HG02885 (cell line): ENCODE results near the gene ANKRD37.

ENCODE experiments used
- ATAC-seq: cut with Tn5 transposase; IDR thresholded peaks from one replicate; pipeline ENCODE4 v1.9.1; 2021; ENCODE audit warnings: mild to moderate bottlenecking; ENCODE audit not compliant: unreplicated experiment, poor library complexity

ANKRD37 gene

DNA sequence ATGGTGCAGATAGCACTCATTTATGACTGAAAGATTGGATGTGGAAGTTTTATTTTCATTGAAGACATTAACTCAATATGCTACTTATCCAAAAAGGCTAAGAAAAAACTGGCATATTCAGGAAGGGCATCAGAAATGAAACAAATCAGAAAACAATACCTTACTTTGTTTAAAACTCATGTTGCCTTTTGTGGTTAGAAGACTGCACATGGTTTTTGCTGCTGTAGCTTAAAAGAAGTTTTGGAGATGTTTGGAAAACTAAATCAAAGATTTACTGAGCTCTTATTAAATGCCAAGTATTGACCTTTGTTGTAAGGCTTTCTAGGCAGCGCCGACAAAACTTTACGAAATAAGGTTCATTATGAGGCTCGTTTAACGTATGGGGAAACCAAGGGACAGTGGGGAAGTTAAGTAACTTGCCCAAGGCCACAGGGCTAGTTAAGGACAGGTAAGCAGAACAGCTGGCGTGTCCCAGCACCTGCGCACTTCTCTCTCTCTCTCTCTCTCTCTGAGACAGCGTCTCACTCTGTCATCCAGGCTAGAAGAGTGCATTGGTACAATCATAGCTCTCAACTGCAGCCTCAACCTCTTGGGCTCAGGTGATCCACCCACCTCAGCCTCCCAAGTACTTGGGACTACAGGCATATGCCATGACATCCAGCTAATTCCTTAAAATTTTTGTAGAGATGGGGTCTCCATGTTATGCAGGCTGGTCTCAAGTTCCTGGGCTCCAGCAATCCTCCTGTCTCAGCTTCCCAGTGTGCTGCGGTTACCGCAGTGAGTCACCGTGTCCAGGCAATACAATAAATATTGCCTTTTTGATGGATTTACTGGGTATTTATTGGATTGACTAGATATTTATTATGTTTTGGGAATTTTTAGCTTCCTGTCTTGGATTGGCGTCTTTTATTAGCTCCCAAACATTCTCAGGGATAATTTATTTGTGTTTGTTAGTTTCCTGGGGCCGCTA is 17.0 kb upstream of the ANKRD37 start:
- ATAC-seq: no peak

DNA sequence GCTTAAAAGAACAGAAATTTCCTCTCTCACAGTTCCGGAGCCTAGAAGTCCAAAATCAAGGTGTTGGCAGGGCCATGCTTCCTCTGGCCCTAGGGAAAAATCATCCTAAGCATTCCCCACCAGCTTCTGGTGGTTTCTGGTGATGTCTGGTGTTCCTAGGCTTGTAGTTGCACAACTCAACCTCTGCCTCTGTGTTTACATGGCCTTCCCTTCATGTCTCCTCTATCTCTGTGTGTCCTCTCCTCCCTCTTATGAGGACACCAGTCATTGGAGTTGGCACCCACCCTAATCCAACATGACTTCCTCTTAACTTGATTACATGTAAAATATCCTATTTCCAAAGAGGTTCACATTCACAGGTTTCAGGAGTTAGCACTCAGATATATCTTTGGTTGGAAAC is 16.3 kb upstream of the ANKRD37 start:
- no peak for ATAC-seq

DNA sequence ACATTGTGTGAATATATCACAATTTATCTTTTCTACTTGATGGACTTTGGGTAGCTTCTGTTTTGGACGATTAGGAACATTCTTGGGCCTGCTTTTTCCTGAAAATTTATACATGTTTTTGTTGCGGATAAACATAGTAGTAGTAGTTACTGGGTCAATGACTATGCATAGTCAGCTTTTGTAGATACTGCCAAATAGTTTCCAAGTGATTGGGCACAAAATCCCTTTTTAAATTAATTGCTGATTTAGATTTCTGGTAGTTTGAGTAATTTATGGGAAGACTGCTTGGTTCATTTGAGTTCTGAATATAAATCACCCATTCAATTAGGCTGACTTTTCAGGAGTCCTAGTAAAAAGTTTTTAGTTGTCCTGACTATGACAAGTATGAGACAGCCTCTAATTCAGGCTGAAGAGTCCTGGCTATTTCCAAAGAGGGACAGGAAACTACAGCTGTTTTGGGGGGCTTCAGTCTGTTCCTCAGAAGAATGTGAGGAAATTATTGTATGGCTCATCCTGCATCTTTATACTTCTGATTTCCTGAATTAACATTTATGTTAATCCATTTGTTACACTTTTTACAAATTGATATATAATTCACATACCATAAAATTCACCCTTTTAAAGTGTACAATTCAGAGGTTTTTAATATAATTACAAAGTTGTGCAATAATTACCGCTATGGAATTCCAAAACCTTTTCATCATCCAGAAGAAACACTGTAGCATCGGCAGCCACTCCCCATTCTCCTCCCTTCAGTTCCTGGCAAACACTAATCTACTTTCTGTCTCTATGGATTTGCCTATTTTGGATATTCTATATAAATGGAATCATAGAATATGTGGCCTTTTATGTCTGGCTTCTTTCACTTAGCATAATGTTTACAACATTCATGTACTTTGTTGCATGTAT is 15.1 kb upstream of the ANKRD37 start:
- no peak for ATAC-seq

DNA sequence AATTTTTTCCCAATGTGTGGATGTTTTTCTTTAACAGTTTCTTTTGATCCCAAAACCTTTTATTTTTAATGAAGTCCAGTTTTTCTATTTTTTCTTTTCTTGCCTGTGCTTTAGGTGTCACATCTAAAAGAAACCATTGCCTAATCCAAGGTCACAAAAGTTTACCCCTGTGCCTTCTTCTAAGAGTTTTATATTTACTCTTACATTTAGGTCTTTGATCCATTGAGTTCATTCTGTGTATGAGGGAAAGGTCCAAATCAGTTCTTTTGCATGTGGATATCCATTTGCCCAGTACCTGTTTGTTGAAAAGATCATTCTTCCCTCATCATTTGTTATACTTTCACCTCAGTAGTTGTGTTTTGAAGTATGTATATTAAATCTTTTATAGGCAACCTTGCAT is 13.9 kb upstream of the ANKRD37 start:
- ATAC-seq: no peak

DNA sequence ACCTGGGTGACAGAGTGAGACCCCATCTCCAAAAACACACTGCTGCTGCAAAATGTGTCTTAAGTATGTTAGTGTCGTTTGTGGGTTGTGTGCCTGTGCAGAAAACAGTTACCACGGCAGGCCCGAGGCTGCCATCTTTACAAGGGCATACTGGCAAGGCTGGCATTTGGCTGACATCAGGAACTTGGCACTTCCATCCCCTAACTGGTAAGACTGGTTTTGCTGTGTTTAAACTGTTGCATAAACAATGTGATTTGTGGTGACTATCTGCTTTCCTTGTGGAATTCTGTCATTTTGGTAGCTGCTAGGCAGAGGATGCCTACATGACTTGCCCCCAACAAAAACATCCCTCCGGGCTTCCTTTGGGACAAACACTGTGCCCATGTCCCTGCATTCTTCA is 13.2 kb upstream of the ANKRD37 start:
- no peak for ATAC-seq

DNA sequence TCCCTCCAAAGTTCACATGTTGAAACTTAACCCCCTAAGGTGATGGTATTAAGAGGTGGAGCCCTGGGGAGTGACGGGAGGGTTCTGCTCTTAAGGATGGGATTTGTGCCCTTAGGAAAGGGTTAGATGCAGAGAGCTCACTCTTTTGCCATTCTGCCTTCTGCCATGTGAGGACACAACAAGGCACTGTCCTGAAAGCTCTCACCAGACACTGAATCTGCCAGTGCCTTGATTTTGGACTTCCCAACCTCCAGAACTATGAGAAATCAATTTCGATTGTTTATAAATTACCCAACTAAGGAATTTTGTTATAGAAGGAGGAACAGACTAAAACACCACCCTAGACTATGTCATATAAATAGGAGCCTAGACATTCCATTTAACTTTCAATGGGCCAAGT is 12.6 kb upstream of the ANKRD37 start:
- ATAC-seq: no peak

DNA sequence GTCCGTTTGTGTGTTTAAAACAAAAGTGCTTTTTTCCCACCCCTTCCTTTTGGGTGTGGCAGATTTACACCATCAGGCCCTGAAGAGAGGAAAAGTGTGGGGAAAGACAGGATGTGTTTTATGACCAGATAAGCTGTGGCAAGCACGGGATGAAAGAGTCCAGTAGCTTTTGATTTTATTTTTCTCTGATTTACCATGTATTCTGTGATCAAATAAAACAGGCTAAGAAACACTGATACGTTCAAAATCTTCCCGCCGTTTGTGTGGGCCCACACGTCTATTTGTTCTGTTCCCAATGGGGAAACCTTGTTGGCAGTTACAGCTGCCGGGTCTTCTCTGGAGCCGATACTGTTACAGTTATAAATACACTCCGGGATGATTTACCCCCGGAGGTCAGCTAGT is 11.7 kb upstream of the ANKRD37 start:
- no peak for ATAC-seq

DNA sequence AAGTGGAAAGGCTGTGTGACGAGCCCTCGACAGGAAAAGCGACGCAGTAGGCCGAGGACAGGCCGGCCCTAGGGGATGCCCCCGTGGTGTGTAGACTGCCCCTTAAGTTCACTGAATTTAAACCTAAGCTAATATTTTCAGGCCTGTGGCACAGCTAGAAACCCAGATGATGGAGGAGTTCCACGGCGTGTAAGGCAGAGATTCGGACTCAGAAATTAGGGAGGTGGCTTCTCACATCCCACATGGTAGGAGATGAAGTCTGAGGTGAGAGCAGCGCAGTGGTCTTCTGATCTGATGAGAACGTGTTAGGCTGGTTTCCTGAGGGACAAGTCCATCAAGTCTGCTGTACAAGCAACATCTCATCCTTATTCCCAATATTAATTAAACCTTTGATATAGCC is 8.7 kb upstream of the ANKRD37 start:
- no peak for ATAC-seq

DNA sequence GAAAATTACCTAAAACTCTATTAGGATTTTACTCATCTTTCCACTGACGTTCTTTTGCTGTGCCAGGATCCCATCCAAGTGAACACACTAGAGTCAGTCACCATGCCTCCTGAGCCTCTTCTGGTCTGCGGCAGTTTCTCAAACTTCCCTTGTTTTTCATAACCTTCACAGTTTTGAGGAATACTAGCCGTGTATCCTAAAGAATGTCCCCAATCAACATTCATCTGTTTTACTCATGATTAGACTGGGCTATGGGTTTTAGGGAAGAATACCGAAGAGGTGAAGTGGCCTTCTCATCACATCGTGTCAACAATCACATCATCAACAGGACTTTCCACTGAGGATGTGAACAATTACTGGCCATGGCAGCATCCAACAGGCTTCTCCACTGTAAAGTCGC is 5.7 kb upstream of the ANKRD37 start:
- ATAC-seq: no peak

DNA sequence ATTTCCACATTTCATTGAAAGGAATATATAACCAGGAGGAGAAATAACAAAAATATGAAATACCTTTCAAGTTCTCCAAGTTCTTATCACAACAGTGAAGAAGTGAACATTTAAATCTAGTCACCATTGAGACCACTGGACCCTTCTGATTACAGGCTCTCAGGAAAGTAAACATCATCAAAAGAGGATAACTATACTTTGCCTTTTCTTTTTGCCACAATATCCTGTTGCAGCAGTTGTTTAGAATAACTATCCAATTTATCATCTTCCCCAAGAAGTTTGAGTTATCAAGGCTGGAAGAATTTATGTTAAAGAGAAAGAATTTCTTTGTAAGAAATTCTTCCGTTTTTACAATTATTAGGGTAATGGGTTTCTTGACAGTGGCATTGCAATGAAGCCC is 4.5 kb upstream of the ANKRD37 start:
- no peak for ATAC-seq

DNA sequence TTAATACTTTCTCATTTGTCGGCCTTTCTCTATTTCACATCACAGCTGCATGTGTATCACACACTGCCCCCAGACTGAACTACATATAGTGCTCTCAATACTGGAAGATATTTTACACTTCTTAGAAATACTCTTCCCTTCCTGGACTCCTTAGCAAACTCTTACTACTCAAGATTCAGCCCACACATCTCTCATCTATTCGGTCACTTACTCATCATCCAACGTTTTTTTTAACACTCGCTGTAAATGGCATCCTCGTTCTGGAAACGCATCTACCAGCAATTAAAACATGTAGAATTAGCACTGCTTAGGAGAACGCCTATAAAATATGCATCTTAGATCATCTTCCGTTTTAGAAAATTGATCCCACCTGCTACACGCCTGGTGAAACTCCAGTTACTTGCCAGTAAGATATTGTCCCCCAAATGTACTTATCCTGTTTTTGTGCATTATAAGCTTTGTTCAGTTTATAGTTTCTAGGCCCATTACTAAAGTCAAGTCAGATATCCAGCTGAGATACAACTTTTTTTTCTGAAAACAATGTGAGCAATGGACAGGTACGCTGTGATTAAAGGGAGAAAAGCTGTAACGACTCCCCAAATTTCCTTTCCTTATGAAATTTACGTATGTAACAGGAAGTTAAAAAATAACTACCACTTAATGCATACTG is 1.9 kb upstream of the ANKRD37 start:
- no peak for ATAC-seq

DNA sequence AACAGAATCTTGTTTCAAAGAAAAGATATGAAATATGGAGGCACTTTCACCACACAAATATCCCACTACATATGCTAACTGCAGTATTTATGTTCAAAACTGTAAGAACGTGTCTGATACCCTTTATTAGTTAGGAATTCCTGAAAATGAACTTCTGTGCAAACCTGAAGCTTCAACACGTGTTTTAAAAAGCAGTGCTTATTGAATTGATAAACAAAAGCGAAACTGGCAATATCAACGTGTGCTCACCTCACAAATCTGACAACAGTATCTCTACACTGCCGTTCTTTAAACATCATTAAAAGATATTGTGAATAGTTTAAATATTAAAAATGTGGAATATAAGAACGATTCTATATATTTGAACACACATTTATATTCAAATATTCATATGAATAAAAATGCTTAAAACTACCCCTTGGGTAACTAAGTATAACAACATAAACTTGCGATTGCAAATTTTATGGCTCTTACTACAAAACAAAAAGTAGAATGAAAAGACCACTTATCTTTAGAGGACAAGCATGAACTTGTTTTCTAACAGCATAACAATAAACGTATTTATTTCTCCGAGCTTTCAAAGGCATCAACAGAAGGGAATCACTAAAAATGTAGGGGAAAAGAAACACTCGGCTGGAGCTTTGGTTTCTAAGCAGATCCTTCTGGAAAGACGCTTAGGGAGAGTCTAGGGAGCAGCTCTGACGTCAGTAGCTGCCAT is 1.2 kb upstream of the ANKRD37 start, which contains the start of gene LRP2BP:
LRP2BP (minus strand) TSS at position 687 of the 718 bp plus-strand sequence. CDS start 17,738 bp downstream, outside the sequence.
- ATAC-seq: no peak

DNA sequence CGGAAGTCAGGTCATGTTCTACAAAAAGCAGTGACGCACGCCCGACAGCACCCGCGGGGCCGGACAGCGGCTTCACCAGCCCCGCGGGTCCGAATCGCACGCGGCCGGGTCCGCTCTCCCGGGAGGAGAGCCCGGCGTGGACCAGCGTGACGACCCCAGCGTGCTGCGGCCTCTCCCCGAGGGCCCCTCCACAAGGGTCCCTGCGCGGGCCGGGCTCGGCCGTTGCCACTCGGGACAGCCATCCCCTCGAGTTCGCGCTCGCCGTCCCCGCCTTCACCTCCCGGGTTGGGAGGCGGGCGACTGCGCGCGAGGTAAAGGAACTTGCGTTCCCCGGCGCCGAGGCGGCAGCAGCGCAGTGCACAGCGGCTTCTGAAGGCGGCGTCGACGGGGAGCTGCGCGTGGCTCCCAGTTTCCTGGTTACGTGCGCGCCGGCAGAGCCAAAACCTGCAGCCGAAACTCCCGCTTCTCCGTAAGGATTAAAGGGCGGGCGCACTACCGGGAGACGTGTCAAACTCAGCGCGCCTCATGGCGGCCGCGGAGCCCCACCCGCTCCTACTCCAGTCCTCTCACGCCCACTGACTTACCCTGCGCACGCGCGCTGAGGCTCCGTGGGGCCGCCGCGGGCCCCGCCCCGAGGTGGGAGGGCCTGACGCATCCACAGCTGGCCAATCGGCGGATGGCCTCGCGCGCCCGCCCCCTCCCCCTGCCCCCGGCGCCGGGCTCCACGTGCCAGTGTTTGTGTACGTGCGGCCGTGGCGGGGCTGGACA is 501 bp upstream of the ANKRD37 start:
- peak; percentile 81 for ATAC-seq

DNA sequence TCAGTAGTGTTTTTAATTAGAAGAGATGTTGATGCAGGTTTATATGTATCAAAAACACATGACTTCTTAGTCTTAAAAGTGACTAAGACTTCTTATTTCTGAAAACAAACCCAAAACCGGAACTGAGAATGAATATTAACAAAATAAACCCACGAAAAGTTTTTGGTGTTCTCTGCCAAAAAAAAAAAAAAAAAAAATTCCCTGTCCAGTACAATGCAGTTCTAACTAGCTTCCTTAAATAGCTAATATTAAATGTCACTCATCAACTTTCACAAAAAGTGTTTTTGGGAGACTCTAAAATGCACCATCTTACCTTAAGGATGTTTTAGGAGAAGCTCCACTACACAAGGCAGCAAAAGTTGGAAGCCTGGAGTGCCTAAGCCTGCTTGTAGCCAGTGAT is 2.0 kb downstream of the ANKRD37 start:
- no peak for ATAC-seq

DNA sequence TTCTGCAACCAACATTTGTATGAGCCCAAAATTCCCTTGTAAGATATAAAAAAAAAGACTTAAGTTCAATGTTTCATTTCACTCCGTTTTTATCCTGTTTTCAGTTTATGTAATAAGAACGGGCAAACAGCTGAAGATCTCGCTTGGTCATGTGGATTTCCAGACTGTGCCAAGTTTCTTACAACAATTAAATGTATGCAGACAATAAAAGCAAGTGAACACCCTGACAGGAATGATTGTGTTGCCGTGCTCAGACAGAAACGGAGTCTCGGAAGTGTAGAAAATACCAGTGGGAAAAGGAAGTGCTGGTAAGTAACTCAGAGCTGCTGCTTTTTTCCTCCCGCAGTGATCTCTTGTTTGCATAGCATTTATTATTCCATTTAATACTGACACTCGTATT is 2.8 kb downstream of the ANKRD37 start:
- ATAC-seq: no peak

DNA sequence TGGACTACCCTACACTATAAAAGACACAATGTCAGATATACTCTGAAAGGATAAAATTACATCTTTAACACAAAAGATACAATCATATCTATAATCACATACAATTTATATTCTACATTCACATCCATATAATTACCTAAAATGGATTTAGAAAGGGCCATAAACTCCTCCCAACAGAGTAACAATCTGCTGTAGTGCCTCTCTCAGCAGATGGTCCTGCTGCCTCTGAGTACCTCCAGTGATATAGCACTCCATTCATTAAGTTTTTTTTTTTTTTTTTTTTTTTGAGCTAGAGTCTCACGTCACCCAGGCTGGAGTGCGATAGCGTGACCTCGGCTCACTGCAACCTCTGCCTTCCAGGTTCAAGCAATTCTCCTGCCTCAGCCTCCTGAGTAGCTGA is 7.4 kb downstream of the ANKRD37 start:
- ATAC-seq: no peak

DNA sequence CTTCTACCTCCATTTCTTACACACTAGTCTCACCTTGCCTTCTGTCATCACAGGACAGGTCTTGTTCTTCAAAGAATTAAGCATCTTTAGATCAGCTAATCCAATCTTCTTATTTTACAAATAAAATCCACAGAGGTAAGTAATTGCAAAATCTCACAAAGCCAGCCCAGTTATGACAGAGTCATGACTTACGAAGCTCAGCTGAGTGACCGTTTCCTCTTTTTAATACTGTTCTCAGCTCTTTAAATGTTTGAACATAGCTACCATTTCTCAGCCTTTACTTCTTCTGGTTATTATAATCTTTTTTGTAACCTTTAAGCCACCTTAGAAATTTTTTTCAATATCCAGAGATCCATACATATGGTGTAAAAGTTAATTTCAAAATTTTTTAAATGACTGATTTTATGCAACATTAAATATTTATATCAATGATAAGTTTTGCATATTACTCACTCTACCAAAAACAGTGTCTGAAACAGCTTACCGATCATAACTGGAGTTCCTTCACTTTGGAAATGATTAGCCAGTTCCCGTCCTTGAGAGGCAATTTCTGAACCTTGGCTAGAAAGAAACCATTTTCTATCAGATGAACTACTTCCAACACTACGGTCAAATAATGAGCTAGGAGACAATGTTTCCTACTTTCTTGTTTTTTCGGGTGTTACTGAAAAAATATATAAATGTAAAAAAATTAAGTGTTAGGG is 8.8 kb downstream of the ANKRD37 start:
- peak; percentile 67 for ATAC-seq

DNA sequence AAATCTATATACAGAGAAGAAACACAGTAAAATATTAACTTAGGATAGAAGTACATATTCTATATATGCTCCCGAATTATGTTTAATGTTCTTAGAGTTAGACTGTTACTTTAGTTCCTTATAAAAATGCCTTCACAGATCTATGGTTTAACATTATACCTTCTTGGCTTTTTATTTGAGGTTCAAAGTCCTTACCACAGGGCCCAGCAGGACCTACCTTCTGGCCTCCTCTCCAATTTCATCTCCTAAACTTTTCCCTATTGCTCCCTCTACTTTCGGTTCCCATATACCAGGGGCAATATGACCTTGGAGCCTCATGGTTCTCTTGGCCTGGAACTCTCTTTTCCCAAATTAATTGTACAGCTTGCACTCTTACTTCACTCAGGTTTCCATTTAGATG is 11.8 kb downstream of the ANKRD37 start:
- no peak for ATAC-seq

DNA sequence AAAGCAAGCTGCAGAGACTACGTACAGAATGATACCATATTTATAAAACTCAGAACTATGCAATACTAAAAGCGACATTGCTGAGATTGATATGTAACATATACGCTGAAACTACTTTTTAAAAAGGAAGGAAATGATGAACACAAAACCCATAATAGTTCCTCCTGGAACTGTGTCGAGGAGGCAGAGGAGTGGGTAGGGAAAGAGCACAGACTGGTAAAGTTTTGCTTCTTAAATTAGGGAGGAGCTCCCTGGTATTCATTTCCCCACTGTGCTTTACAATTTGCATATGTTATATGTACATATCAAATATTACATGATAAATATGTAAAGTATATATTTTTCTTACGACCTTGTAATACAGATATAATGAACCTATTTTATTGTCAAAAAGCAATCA is 15.2 kb downstream of the ANKRD37 start:
- ATAC-seq: no peak
